Fibroblast of mammary gland (primary cell): ENCODE results near the gene SGO1.

Source experiments
- DNase-seq: peaks from one replicate; pipeline ENCODE4 v3.0.0-alpha.2; 2010; ENCODE audit warnings: low read depth
- H3K4me3 ChIP-seq: 2 replicates; pipeline ENCODE4 v1.5.1; 2011; ENCODE audit warnings: low read depth, mild to moderate bottlenecking, low read length, moderate library complexity; ENCODE audit not compliant: control insufficient read depth
- CTCF ChIP-seq: conservative IDR thresholded peaks from 2 replicates; pipeline ENCODE4 v1.5.1; 2011; ENCODE audit warnings: low read depth, low read length, inconsistent platforms; ENCODE audit not compliant: control insufficient read depth, insufficient read depth

Gene SGO1

DNA sequence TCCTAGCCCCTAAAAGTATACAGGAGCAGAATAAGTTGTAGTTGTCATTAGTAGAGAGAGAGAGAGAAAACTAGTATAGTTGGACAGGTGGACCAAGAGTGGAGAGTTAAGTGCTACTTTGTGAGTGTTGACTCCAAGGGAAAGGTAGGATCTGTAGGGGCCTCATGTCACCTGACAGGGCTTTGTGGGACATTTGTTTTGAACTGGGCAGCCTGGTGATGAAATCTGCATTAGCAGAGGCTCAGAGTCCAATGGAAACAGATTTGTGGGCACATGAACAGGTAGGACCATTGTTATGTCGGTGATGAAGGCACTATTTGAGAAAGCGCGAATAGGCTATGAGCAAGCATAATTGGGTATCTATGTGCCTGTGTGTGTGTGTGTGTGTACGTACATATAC is 43.5 kb downstream of the SGO1 start:
- no peak overlapping the region for H3K4me3 ChIP-seq
- no peak for TF ChIP-seq CTCF
- DNase-seq = no peak

DNA sequence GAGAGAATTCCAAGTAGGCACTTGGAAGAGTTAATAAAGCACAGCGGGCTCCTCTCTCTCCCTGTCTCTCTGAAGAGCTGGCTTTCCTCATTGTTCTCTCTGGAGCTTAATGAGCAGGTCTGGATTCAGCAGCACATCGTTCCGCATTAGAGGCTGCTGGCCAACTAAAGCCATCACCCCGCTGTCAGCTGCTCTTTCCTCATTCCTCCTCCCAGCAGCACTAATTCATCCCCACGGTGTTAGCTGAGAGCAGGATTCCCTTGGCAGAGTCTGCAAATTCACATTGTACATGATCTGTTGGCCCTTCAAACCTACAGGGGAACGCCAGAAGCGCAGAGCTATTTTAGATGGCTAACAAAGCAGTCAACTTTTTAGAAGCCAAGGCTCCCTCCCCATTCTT is 44.2 kb downstream of the SGO1 start:
- TF ChIP-seq CTCF = no peak
- H3K4me3 ChIP-seq = no peak overlapping the region
- DNase-seq = peak; percentile 39

GRCh38 chr3:20141316-20141715 is 44.7 kb downstream of the SGO1 start:
- TF ChIP-seq CTCF = no peak
- no peak overlapping the region for H3K4me3 ChIP-seq

DNA sequence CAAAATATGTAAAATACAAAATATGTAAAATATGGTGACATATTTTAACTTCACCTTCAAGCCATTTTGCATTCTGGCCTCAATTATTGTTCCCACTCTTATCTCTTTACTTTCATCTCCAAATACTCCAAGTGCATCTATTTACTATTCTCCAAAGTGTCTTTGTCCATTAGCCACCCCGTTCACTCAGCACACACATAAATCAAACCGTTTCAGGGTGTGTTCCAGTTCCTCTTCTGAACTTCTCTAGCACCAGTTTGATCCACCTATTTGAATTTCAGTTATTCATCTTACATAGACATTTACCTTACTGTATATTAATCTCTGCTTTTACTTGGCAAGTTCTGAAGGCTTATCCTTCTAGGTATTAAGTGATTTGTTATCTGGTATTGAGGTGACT is 45.1 kb downstream of the SGO1 start:
- TF ChIP-seq CTCF = no peak
- DNase-seq = no peak

More at GRCh38 chr3:20141316-20141715, 44.7 kb downstream of the SGO1 start:
- peak; percentile 23 for DNase-seq

DNA sequence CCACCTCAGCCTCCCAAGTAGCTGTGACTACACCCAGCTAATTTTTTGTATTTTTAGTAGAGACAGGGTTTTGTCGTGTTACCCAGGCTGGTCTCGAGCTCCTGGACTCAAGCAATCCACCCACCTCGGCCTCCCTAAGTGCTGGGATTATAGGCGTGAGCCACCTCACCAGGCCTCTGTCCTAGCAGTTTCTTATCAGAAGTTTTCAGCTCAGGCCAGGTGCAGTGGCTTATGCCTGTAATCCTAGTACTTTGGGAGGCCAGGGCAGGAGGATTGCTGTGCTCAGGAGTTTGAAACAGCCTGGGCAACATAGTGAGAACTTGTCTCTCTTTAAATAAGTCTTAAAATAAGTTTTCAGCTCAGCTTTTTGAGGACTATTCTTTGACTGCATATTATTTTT is 48.4 kb downstream of the SGO1 start:
- TF ChIP-seq CTCF = no peak
- H3K4me3 ChIP-seq = no peak overlapping the region
- no peak for DNase-seq

More for the DNA sequence above, 45.1 kb downstream of the SGO1 start:
- no peak overlapping the region for H3K4me3 ChIP-seq

GRCh38 chr3:20136231-20136630 is 49.8 kb downstream of the SGO1 start:
- H3K4me3 ChIP-seq = no peak overlapping the region
- TF ChIP-seq CTCF = no peak
- DNase-seq = peak; percentile 8

DNA sequence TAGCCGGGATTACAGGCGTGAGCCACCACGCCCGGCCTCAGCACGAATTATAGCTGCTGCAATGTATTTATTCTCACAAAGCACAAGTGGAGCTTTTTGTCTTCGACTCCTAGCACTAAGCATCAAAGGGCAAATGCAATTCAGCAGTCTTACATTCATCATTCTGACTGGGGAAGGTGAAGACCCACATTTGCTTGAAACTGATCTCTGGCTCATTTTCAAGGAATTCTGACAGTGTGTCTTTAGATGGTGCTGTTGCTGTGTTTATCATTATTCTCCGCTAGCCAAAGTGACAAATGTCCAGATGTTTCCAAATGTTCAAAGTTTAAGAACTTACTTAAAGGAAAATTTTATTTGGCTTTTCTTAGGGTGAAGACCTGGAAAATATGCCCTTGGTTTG is 55.9 kb downstream of the SGO1 start:
- no peak overlapping the region for H3K4me3 ChIP-seq
- no peak for TF ChIP-seq CTCF
- DNase-seq = no peak
